Aorta (tissue), 5 donors: ENCODE measurements around the gene CELF2. TPM values are rescaled to one million over a fixed set of nuclear protein-coding genes. Genes with fewer than 3 reads are reported as not detected.

Source experiments
- ATAC-seq: fragments of 200-7000 bp; cut with Tn5 transposase; one replicate; pipeline ENCODE4 v1.9.1; 2022; ENCODE audit warnings: moderate library complexity; ENCODE audit not compliant: low FRiP score
- DNase-seq, 2 donors: peaks; one replicate each; pipeline ENCODE4 v3.0.0-alpha.2; 2020
- H3K27ac ChIP-seq, 2 donors: one replicate each; pipeline ENCODE4 v1.5.1; 2013; ENCODE audit warnings: low read length in 2 of 2, mild to moderate bottlenecking in 2 of 2, moderate library complexity in 2 of 2, control low read depth in 1 of 2, inconsistent platforms in 1 of 2, low read depth in 1 of 2
- H3K27me3 ChIP-seq, 2 donors: one replicate each; pipeline ENCODE4 v1.6.1; 2013; ENCODE audit warnings: control low read depth in 1 of 2, low read length in 1 of 2, mild to moderate bottlenecking in 1 of 2, moderate library complexity in 1 of 2; ENCODE audit not compliant: insufficient read depth in 2 of 2, control insufficient read depth in 1 of 2
- H3K36me3 ChIP-seq, 2 donors: one replicate each; pipeline ENCODE4 v1.6.1; 2013; ENCODE audit warnings: control low read depth in 1 of 2, low read length in 1 of 2, mild to moderate bottlenecking in 1 of 2; ENCODE audit not compliant: insufficient read depth in 2 of 2, control insufficient read depth in 1 of 2
- H3K4me1 ChIP-seq, 2 donors: one replicate each; pipeline ENCODE4 v1.6.1; 2013; ENCODE audit warnings: low read length in 2 of 2, control low read depth in 1 of 2, mild to moderate bottlenecking in 1 of 2, moderate library complexity in 1 of 2; ENCODE audit not compliant: insufficient read depth in 2 of 2, control insufficient read depth in 1 of 2
- H3K4me3 ChIP-seq, 2 donors: one replicate each; pipeline ENCODE4 v1.5.1; 2013; ENCODE audit warnings: low read length in 2 of 2, control low read depth in 1 of 2, mild to moderate bottlenecking in 1 of 2
- H3K9me3 ChIP-seq: one replicate; pipeline ENCODE4 v1.6.1; 2013; ENCODE audit warnings: mild to moderate bottlenecking, low read length; ENCODE audit not compliant: control insufficient read depth
- WGBS, 2 donors: extraction: QIAGEN DNeasy Blood & Tissue Kit; methylation state at CpG; one replicate each; pipeline ENCODE4 v1.1.7; 2013; 5-methylcytosine and 5-hydroxymethylcytosine counted together
- intact Hi-C, 2 donors: fragments of 100-400 bp; cut with DNase I; formaldehyde crosslinking; loops; one replicate each; pipeline versions ENCODE4 v1.14.2 to v1.15.0; 2022
- polyA plus RNA-seq, 2 donors: library from polyadenylated mRNA; stranded (reverse); fragments of 200-250 nt; gene quantifications; one replicate each; pipeline ENCODE4 v1.2.3, GENCODE V29; 2013
- total RNA-seq, 2 donors: library from RNA; stranded (reverse); fragmentation: NEBNext Ultra II Directional; extraction: Animal tissue kit (Norgen Biotek cat#: 25700); gene quantifications; one replicate each; pipeline ENCODE4 v1.2.1, GENCODE V29; 2021
- donor health status: healthy with polysubstance abuse.
- donor health status: Bipolar disorder and iron deficiency.
- donor health status: DM: no; HTN: no; CAD: no.
- donor health status: DM: no; HTN: no; CAD: no.
- donor health status: DM: yes; HTN: yes; CAD: no.

The CELF2 gene
- total and polyA plus RNA-seq, 4 donors: 10.9 to 55.4 (median 36.4) TPM

DNA sequence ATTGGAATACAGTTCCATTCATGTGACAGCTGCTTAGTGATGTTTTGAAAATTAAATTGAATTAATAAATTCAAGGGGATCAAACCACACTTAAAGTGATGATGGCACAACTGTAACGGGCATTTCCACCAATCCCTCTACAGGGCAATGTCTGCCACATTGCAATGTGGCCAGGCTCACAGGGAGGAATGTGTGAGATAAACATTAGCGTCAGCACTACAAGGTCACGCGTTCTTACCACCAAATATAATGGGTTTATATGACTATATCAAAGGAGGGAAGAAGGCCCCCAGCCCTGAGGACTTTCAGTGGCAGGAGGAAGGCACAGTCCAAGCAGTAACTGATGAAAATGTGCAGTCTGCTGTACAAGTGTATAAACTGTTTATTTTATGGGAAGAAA, 31.1 kb upstream of the CELF2 start:
- Histone ChIP-seq H3K4me1 (no peaks in the 10 kb centered on the region), H3K27me3 (no peaks in the 10 kb centered on the region), H3K4me3 (no peak overlapping the region), H3K36me3 (no peaks in the 10 kb centered on the region), H3K9me3 (no peaks in the 10 kb centered on the region), H3K27ac (no peak overlapping the region)
- intact Hi-C loops: no loop called here
- ATAC-seq (no peak), DNase-seq (no peak)
- 95% methylated on average over 4 of the region's 4 CpGs for WGBS, 2 donors

DNA sequence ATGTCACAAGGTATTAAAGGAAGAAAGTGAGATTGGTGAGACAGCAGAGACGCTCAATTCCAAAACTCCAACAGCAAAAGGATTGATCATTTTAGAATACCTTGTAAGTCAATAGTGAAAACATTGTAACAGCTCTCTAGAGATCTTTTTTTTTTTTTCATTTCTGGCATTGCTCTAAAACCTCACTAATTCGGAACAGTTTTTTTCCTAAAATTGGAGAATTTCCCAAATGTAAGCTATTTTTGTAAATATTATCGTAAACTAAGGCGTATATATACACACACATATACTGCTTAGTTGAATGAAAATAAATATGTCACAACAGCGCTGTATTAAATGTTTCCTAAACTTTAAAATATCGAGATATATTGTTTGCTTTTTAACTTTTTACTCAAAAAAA, 30.6 kb upstream of the CELF2 start:
- intact Hi-C loops: no loop called here
- Histone ChIP-seq H3K27me3 (no peaks in the 10 kb centered on the region), H3K4me1 (no peaks in the 10 kb centered on the region), H3K36me3 (no peaks in the 10 kb centered on the region), H3K9me3 (no peaks in the 10 kb centered on the region), H3K27ac (no peak overlapping the region), H3K4me3 (no peak overlapping the region)
- 97 to 98% methylated on average over 6 of the region's 6 CpGs for WGBS, 2 donors
- DNase-seq (no peak), ATAC-seq (no peak)

DNA sequence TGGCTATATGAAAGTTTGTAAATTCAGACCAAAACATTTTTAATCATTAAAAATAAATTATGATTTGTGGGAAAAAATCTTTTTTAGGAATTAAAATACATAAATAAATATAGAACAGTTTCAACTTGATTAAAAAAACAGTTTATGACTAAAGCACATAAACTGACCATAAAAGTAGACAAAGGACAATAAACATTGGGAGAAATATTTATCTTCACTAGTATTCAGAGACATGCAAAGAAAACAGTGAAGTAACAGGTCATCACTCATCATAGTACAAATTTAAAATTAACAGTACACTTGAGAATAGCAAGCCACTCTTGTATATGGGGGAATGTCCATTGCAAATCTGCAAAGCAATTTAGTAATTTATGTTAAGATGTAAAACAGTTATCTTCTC, 28.0 kb upstream of the CELF2 start:
- Histone ChIP-seq H3K4me1 (peaks cover 0 to 6% of the 10 kb centered on the region in 2 donors), H3K4me3 (no peak overlapping the region), H3K27me3 (no peaks in the 10 kb centered on the region), H3K27ac (no peak overlapping the region), H3K9me3 (no peaks in the 10 kb centered on the region), H3K36me3 (no peaks in the 10 kb centered on the region)
- no peak for DNase-seq
- intact Hi-C loops: no loop called here
- ATAC-seq: no peak

DNA sequence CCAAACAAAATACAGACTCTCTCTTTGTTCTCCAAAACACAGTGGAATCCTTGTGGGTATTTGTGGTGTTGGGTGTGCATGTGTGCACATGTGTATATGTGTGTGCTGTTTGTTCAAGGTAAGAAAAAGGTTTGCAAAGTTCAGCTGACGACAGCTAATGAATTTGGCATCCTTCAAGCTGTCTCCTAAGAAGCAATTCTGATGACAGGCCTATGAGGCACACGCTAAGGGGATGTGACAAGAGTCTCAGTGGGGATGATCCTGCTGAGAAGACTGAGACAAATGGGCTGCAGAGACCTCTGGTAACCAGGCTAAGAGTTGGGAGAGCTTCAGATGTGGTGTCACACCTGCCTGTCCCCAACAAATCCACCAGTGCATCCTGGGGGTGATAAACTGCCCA, 26.5 kb upstream of the CELF2 start:
- H3K4me1 ChIP-seq: peaks cover 0 to 6% of the 10 kb centered on the region in 2 donors
- H3K27ac ChIP-seq: no peak overlapping the region
- no peaks in the 10 kb centered on the region for H3K27me3 ChIP-seq
- no peaks in the 10 kb centered on the region for H3K36me3 ChIP-seq
- no peaks in the 10 kb centered on the region for H3K9me3 ChIP-seq
- intact Hi-C loops: no loop called here
- ATAC-seq (no peak), DNase-seq (no peak)
- H3K4me3 ChIP-seq: no peak overlapping the region
- 92% methylated on average over 2 of the region's 2 CpGs for WGBS, 2 donors

DNA sequence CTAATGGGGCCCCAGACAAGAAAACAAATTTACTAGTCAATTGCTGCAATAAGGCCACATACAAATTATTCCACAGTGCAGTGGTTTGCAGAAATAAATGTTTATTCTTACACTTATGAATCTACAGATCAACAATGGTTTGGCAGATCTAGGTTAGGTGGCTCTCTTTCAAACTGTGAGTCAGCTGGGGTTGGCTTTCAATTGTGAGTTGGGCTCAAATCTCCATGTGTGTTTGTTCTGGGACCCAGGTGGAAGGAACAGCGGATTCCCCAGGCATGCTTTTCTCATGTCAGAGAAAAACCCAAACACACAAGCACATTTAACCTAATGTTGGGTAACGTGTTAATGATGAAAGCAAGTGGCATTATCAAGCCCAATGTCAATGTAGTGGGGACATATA, 25.6 kb upstream of the CELF2 start:
- WGBS, 2 donors: 19 to 27% methylated on average over 2 of the region's 2 CpGs
- ATAC-seq: no peak
- Histone ChIP-seq H3K4me3 (no peak overlapping the region), H3K9me3 (no peaks in the 10 kb centered on the region), H3K36me3 (no peaks in the 10 kb centered on the region), H3K4me1 (peaks cover 0 to 6% of the 10 kb centered on the region in 2 donors), H3K27me3 (no peaks in the 10 kb centered on the region), H3K27ac (no peak overlapping the region)
- DNase-seq: no peak
- intact Hi-C loops: no loop called here

DNA sequence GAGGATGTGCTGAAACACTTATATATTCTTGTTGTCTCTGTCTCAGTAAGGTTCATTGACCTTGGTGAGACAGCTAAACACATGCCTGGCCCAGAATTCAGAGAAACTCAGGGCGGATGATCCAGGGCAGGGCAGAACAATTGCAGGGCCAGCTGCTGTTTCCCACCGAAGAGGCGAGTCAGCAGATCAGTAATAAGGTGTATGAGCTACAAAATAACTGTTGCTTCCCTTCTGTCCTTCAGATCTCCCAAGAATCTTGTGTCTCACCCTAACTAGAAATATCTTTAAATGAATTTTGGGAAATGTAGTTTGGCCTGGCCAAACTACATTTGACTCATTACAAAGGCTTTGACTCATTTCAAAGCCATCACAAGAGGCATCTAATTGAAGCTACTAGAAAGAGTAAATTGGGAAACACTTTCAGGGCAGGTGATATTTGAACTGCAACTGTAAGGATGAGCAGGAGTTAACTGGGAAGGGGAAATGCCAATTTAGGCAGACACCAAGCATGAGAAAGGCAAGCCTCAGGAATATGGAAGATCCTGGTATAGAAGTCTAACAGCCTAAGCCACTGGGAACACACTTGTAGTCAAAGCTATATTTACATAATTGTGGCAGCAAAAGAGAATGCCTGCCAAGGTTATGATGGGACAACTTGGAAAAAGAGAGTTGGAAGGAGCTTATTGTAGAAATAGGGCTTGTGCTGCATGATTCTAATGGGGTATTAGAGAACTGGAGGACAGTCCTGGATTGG, 24.5 kb upstream of the CELF2 start:
- Histone ChIP-seq H3K4me3 (no peak overlapping the region), H3K36me3 (no peaks in the 10 kb centered on the region), H3K27me3 (no peaks in the 10 kb centered on the region), H3K4me1 (peaks cover 0 to 6% of the 10 kb centered on the region in 2 donors), H3K9me3 (no peaks in the 10 kb centered on the region), H3K27ac (no peak overlapping the region)
- ATAC-seq (no peak), DNase-seq (no peak)
- 93 to 94% methylated on average over 3 of the region's 3 CpGs for WGBS, 2 donors
- intact Hi-C loops: no loop called here

DNA sequence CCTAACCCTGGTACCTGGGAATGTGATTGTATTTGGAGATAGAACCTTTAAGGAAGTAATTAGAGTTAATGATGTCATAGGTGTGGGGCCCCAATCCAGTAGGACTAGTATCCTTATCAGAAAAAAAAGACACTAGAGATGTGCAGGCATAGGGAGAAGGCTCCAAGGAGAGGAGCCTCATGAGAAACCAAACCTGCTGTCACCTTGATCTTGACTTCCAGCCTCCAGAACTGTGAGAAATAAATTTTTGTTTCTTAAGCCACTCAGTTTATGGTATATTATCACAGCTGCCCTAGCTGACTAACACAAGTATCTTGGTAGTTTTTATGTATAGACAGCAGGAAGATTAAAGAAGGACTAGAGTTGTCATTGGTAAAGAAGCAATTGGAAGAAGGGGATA, 23.9 kb upstream of the CELF2 start:
- ATAC-seq (no peak), DNase-seq (no peak)
- H3K9me3 ChIP-seq: no peaks in the 10 kb centered on the region
- intact Hi-C loops: no loop called here
- peaks cover 0 to 6% of the 10 kb centered on the region in 2 donors for H3K4me1 ChIP-seq
- no peaks in the 10 kb centered on the region for H3K27me3 ChIP-seq
- no peak overlapping the region for H3K27ac ChIP-seq
- H3K36me3 ChIP-seq: no peaks in the 10 kb centered on the region
- no peak overlapping the region for H3K4me3 ChIP-seq

DNA sequence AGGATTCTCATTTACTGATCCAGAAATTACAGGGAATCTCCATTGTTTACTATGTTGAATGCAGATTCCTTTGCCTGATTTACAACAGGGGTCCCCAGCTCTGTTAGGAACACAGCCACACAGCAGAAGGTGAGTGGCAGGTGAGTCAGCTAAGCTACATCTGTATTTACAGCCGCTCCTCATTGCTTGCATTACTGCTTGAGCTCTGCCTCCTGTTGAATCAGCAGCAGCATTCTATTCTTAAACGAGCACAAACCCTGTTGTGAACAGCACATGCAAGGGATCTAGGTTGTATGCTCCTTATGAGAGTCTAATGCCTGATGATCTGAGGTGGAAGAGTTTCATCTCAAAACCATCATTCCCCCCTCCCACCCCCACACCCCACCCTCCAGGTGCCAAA, 23.3 kb upstream of the CELF2 start:
- DNase-seq (no peak), ATAC-seq (no peak)
- H3K4me1 ChIP-seq: peaks cover 0 to 6% of the 10 kb centered on the region in 2 donors
- no peaks in the 10 kb centered on the region for H3K9me3 ChIP-seq
- no peak overlapping the region for H3K27ac ChIP-seq
- intact Hi-C loops: no loop called here
- no peaks in the 10 kb centered on the region for H3K36me3 ChIP-seq
- 92 to 95% methylated on average over 2 of the region's 2 CpGs for WGBS, 2 donors
- no peaks in the 10 kb centered on the region for H3K27me3 ChIP-seq
- no peak overlapping the region for H3K4me3 ChIP-seq

DNA sequence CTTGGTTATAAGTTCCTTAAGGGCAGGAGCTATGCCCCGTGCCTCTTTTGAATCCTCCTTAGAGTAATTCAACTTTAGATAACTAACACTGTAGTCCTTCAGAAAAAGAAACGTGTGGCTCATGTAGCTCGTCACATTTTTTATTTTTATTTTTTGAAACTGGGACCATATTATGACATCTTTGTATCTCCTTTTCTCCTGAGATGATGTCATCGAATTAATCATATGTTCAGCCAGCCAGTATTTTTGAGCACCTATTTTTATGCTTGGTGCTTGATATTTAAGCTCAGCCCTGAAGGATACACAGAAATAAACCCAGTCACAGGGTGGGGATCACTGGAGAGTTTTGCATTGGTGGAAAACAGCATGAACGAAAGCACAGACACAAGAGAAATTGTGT, 22.6 kb upstream of the CELF2 start:
- Histone ChIP-seq H3K27ac (no peak overlapping the region), H3K9me3 (no peaks in the 10 kb centered on the region), H3K36me3 (no peaks in the 10 kb centered on the region), H3K4me1 (peaks cover 0 to 6% of the 10 kb centered on the region in 2 donors), H3K4me3 (no peak overlapping the region), H3K27me3 (no peaks in the 10 kb centered on the region)
- ATAC-seq (no peak), DNase-seq (no peak)
- WGBS, 2 donors: 83% methylated on average over 5 of the region's 5 CpGs
- intact Hi-C loops: no loop called here
